DMS79 treated with DMSO at 0.1 percent for 48 hours (cell line): ENCODE measurements around the gene TAF13.

ENCODE experiments used
- DNase-seq: peaks from one replicate; lab custom pipeline; 2025; lab: John Stamatoyannopoulos, UW

The TAF13 gene, protein sequence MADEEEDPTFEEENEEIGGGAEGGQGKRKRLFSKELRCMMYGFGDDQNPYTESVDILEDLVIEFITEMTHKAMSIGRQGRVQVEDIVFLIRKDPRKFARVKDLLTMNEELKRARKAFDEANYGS

GRCh38 chr1:109075531-109076490 lies at the start of gene TAF13:
Gene TAF13, minus strand, starts transcription at chr1:109076003. Its CDS starts 56 bp downstream, at chr1:109075947.
- DNase-seq = peak; percentile 95

DNA sequence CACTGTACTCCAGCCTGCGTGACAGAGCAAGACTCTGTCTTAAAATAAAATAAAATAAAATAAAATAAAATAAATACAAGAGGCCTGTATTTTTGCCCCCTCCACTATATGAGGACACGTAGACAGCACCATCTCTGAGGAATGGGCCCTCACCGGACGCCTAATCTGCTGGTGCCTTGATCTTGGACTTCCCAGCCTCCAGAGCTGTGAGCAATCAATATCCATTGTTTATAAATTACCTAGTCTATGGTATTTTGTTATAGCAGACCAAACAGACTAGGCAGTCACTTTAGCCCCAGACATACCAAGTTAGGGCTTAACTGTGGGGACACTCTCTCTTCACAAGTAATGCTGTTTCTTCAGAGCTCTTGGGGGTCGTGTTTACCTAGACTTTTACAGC lies 44.6 kb upstream of the TAF13 start:
- no peak for DNase-seq

- no peak for DNase-seq
Measured at GRCh38 chr1:109118089-109118488, 42.3 kb upstream of the TAF13 start.

GRCh38 chr1:109116286-109116685 lies 40.5 kb upstream of the TAF13 start:
- DNase-seq = no peak

GRCh38 chr1:109115685-109116084 lies 39.9 kb upstream of the TAF13 start:
- no peak for DNase-seq

- DNase-seq = no peak
Measured at GRCh38 chr1:109114342-109114674, 38.5 kb upstream of the TAF13 start.

DNA sequence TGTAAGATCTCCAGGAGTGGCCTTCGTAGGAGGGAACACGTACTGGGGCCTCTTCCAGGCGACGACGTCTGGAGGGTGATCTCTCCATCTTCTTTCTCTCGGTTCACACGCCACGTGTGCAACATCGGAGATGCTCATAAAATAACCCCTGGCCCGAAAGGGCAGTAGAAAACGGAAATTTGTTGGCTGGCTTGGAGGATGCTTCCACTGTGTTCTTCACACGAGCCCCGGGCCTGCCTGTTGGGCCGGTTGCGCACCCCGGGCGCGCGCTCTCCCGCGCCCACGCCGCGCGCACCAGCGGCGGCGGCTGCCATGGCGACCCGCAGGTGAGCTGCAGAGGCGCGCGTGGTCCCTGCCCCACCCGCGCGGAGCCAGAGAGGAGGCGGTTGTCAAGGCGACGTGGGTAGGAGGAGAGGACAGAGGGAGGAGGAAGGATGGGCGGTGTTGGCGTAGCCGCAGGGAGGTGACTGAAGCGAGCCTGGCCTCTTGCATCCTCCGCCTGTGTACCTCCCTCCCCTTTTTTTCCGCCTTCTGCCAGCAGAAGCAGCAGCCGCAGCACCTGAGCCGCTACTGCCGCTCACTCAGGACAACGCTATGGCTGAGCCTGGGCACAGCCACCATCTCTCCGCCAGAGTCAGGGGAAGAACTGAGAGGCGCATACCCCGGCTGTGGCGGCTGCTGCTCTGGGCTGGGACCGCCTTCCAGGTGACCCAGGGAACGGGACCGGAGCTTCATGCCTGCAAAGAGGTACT lies 38.0 kb upstream of the TAF13 start, which contains the start of gene ELAPOR1:
TSS of gene ELAPOR1 (plus strand) at position 526 of the 752 bp plus-strand sequence. CDS start at position 595, 69 bp downstream.
- DNase-seq = peak; percentile 72

GRCh38 chr1:109112652-109113285 lies 37.0 kb upstream of the TAF13 start:
- peak; percentile 91 for DNase-seq

- no peak for DNase-seq
Measured at GRCh38 chr1:109112056-109112651, 36.4 kb upstream of the TAF13 start.

DNA sequence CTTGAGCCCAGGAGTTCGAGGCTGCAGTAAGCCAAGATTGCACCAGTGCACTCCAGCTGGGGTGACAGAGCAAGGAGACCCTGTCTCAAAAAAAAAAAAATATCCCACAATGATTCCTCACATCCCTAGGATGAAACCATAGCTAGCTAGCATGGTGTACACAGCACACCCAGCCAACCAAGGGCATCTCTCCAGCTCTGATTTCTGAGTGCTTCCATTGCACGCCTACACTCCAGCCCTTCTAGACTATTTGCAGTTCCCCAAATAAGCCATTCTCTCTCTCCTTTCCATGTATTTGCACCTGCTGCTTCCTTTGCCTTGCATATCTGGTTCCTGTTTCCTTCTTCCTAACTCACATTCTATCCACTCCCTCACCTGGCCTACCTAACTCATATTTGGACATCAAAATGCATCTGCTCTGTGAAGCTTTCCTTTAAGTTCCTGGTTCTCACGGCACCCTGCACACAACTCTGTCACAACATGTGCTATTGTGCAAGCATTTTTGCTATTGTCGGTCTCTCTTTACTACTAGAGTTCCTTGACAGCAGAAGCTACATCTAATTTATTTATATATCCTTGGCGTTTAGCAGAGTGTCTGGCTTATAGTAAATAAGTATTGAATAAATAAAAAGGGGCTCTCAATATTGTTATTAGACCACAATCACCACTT lies 35.7 kb upstream of the TAF13 start:
- no peak for DNase-seq

- DNase-seq = no peak
Measured at GRCh38 chr1:109109906-109110305, 34.1 kb upstream of the TAF13 start.

- DNase-seq = no peak
Measured at GRCh38 chr1:109107785-109108184, 32.0 kb upstream of the TAF13 start.

GRCh38 chr1:109105881-109106280 lies 30.1 kb upstream of the TAF13 start:
- no peak for DNase-seq

- DNase-seq = no peak
Measured at GRCh38 chr1:109104364-109105151, 28.8 kb upstream of the TAF13 start.

GRCh38 chr1:109099938-109100773 lies 24.4 kb upstream of the TAF13 start:
- peak; percentile 84 for DNase-seq

- no peak for DNase-seq
Measured at GRCh38 chr1:109096120-109096519, 20.3 kb upstream of the TAF13 start.

- no peak for DNase-seq
Measured at GRCh38 chr1:109095631-109096030, 19.8 kb upstream of the TAF13 start.

- DNase-seq = no peak
Measured at GRCh38 chr1:109094871-109095270, 19.1 kb upstream of the TAF13 start.

- DNase-seq = no peak
Measured at GRCh38 chr1:109094377-109094803, 18.6 kb upstream of the TAF13 start.

- DNase-seq = no peak
Measured at GRCh38 chr1:109091839-109092193, 16.0 kb upstream of the TAF13 start.
